GM19351 (cell line): ENCODE measurements around the gene ATRIP.

ENCODE experiments used
- ATAC-seq: cut with Tn5 transposase; IDR thresholded peaks from one replicate; pipeline ENCODE4 v1.9.1; 2021; ENCODE audit warnings: mild to moderate bottlenecking, moderate library complexity; ENCODE audit not compliant: unreplicated experiment

Gene ATRIP

DNA sequence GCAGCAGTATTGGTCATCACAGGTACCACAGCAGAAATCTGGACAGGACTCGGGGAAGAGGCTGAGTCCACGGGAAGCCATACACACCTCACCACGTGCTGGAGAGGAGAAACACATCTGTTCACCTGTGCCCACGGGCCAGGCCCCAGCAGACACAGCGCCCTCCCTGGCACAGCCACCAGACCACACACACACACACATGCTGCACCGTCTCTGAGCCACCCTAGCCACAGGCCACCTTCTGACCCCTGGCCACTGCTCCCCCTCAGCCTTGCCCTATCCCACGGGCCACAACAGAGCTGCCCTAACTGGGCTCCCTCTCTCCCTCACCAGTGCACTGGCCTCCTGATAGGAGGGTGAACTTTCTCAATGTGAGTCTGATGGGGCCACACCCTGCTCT, 54.7 kb downstream of the ATRIP start:
- ATAC-seq: no peak

GRCh38 chr3:48502121-48502520, 55.6 kb downstream of the ATRIP start:
- ATAC-seq: no peak

GRCh38 chr3:48502728-48503168, 56.2 kb downstream of the ATRIP start:
- ATAC-seq: no peak

DNA sequence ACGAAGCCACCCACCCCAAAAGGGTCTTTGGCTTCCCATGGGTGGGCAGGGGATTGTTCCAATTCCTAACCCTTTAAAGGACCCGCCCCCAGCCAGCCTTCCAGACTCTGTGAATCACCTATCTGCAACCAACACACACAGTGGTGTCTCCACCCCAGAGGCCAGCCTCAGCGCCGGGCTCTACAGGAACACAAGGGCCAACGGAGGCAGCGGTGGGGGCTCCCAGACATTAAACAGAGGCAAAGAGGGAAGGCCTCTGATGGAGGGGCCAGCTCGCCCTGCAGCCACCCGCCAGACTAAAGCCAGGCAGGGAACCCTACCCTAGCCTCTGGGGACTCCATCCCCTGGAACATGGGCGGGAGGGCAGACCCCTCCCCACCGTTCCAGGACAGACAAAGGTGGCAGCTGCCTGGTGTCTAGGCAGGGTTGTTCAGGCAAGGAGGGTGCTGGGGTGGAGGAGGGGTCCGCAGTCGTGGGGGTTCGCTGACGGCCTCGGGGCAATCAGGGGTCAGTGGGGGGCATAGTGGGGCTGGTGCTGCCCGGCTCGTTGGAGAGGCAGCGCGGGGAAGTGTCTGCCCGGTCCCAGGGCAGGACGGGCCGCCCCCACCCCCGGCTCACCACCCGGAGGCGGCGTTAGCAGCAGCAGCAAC, 57.0 kb downstream of the ATRIP start:
- ATAC-seq: no peak

DNA sequence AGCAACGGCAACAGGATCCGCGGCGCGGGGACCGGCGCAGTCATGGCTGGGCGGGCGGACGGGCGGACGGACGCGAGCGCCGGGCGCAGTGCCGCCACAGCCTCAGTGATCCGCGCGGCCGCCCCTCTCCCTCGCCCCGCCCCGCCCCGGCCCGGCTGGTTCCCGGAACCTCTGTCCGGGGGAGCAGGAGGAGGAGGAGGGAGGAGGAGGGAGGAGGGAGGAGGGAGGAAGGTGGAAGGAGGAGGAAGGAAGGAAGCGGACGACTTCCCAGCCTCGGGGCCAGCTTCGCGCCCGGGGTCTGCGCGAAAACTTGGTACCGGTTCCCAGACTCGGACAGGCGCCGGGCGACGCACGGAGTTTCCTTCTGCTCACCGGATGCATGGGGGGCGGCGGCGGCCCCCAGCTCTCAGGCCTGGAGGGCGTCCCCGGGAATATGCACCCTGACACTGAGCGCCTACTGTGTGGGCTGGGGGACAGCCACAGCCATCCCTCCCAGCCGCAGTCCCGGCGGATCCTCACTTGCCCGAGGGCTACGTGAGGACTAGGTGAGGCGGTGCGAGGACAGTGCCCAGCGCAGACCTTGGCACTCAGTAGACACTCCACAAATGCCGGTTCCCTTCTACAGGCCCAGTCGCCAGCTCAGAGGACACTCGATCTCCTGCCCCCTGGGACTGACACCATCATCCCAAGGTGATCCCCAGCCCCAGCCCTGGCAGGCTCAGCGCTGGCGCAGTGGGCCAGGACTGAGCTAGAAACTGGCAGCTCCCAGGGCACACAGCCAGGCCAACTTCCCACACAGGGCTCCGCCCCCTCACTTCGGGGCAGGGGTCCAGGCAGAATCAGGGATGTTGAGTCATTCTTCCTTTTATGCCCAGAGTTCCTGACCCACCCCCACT, 57.8 kb downstream of the ATRIP start, which contains the start of gene SHISA5:
SHISA5 (minus strand) TSS at position 124 of the 896 bp plus-strand sequence; CDS start at position 44, 80 bp downstream.
- ATAC-seq: peak; percentile 54

DNA sequence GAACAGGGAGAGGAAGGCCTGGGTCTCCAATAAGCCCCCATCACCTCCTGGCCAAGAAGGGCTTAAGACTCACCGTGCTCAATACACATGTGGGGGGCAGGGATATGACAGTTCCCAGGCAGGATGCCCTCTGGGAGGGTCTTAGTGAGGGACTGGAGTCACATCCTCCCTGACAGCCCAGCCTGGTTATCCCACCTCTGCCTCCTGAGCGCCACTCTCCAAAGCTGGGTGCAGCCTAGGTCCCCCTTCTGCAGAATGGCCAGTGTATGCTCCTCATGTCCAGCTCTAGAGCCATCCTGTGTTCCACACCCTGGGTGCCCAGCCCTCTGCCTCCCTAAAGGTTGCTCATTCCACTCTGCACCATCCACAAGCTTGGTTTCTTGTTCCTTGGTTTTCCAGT, 58.6 kb downstream of the ATRIP start:
- ATAC-seq: no peak

DNA sequence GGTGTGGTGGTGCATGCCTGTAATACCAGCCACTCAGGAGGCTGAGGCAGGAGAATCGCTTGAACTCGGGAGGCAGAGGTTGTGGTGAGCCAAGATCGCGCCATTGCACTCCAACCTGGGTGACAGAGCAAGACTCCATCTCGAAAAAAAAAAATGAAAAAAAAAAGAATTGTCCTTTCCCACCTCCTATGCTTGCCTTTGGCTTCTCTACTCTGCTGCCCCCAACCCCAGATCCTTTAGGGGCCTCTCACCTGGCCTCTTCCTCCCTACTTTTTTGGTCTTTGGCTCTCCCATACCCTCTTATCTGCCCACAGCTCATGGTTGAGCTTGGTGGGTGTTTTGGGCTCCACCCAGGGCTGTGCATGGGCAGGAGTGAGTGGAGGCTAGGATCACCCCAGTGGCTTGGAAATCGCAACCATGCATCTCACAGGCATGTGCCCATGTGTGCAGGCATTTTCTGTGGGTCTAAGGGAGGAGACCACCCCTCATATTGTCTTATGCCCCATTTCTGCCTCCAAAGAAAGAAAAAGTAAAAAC, 59.5 kb downstream of the ATRIP start:
- ATAC-seq: no peak

DNA sequence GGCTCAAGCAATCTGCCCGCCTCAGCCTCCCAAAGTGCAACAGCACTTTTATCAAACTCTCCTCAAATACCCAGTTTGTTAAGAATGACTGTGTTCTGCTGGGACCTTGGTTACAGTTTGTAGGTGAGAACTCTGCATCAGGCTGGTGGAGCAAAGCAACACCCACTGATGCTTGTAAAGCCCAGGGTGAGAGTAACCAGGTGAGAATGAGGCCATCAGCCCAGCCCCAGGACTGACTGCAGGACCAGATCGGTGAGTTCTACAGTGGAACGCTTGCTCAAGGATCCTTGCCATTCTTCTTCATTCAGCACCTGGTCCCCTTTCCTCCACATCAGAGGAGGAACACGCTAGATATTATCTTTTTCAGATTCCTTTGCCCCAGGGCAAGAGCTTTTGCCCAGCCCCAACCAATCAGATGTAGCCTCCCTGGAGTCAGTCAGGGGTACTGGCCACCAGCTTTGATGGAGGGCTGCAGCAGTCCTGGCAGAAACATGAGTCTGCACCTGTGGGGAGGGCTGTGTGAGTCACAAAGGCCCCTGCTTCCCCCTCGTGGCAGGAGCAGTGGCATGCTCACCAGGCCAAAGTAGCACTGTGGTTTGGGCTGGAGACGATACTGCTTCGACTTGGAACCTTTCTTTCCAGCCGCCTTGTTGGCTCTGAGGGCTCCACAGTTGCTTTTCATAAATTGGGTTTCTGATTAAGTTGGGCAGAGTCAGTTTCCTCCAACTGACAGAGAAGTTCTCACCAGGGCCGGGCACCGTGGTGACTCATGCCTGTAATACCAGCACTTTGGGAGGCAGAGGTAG, 60.9 kb downstream of the ATRIP start:
- no peak for ATAC-seq

GRCh38 chr3:48511551-48511950, 65.0 kb downstream of the ATRIP start:
- ATAC-seq: no peak

DNA sequence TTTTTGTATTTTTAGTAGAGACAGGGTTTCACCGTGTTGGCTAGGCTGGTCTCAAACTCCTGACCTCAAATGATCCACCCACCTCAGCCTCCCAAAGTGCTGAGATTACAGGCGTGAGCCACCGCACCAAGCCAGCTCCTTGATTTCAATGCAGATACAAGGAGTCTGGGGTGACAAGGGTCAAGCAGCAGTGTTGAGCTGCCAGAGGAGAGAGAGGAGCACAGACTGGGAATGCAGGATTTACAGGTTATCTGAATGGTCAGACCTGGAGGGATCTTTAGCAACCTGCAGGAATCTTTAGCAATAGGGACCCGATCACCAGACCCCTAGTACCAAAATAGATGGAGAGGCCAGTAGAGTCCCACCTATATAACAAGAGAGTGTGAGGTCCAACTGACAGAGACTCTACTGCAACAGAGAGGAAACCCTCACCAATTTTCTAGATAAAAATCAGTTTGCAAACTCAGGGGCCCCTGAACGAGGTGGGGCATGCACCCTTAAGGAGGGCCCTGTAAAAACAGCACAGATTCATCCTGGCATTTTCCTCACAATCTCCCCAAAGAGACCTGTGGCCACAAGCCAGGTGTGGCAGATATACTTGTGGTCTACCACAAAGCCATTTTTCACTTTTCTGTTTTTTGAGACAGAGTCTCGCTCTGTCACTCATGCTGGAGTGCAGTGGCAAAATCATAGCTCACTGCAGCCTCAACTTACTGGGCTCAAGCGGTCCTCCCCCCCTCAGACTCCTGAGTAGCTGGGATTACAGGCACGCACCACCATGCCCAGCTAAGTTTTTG, 68.1 kb downstream of the ATRIP start:
- ATAC-seq: no peak
